GM19438 (cell line): ENCODE results near the gene IL1A.
"Not testable (repeated sequence)": the region's sequence is repeated elsewhere in the genome, so short reads cannot be mapped to it uniquely, and the experiment has no call there.

Experiments
- ATAC-seq: cut with Tn5 transposase; IDR thresholded peaks from one replicate; pipeline ENCODE4 v1.9.1; 2021; ENCODE audit warnings: low read depth; ENCODE audit not compliant: unreplicated experiment

The IL1A gene

GRCh38 chr2:112784199-112785189 is at the start of gene IL1A:
IL1A (minus strand) TSS chr2:112784493; CDS start chr2:112783770, 723 bp downstream.
- ATAC-seq, result no peak

GRCh38 chr2:112833976-112834375 is 49.7 kb upstream of the IL1A start:
- ATAC-seq, result no peak

GRCh38 chr2:112833639-112833931 is 49.3 kb upstream of the IL1A start:
- ATAC-seq, result not testable (repeated sequence)

- ATAC-seq, result no peak
Observed at GRCh38 chr2:112832841-112833638, 48.7 kb upstream of the IL1A start.

GRCh38 chr2:112831946-112832840 is 47.9 kb upstream of the IL1A start:
- no peak for ATAC-seq

GRCh38 chr2:112831513-112831845 is 47.2 kb upstream of the IL1A start:
- ATAC-seq, result no peak

GRCh38 chr2:112830682-112831512 is 46.6 kb upstream of the IL1A start:
- no peak for ATAC-seq

- no peak for ATAC-seq
Observed at GRCh38 chr2:112829961-112830681, 45.8 kb upstream of the IL1A start.

GRCh38 chr2:112829101-112829960 is 45.0 kb upstream of the IL1A start:
- ATAC-seq, result no peak

GRCh38 chr2:112828251-112828691 is 44.0 kb upstream of the IL1A start:
- ATAC-seq, result no peak

GRCh38 chr2:112827604-112828185 is 43.4 kb upstream of the IL1A start:
- ATAC-seq, result no peak

GRCh38 chr2:112827009-112827408 is 42.7 kb upstream of the IL1A start:
- ATAC-seq, result no peak

- no peak for ATAC-seq
Observed at GRCh38 chr2:112825706-112826105, 41.4 kb upstream of the IL1A start.

GRCh38 chr2:112824694-112825085 is 40.4 kb upstream of the IL1A start:
- no peak for ATAC-seq

- ATAC-seq, result peak; percentile 50
Observed at GRCh38 chr2:112821682-112822081, 37.4 kb upstream of the IL1A start.

GRCh38 chr2:112821142-112821541 is 36.8 kb upstream of the IL1A start:
- peak; percentile 80 for ATAC-seq

- ATAC-seq, result no peak
Observed at GRCh38 chr2:112820343-112820742, 36.0 kb upstream of the IL1A start.

GRCh38 chr2:112819081-112819480 is 34.8 kb upstream of the IL1A start:
- no peak for ATAC-seq
